Neural progenitor cell (in vitro differentiated cells): ENCODE results near the gene ARNT2. TPM values are rescaled to one million over a fixed set of nuclear protein-coding genes. Genes with fewer than 3 reads are reported as not detected.

Experiments
- DNase-seq: peaks from one replicate; pipeline ENCODE4 v3.0.0-alpha.2; 2016; ENCODE audit warnings: low spot score
- H2AFZ ChIP-seq: fragments of 200-600 bp; sonication (generic); replicated peaks from 2 replicates; pipeline ENCODE4 v1.6.1; 2016; ENCODE audit warnings: antibody characterized with exemption
- H3F3A ChIP-seq: fragments of 200-600 bp; sonication (generic); 2 replicates; pipeline ENCODE4 v1.6.1; 2016; ENCODE audit warnings: antibody characterized with exemption, low read depth
- H3K27ac ChIP-seq: fragments of 200-600 bp; sonication (generic); 2 replicates; pipeline ENCODE4 v1.5.1; 2016; ENCODE audit warnings: mild to moderate bottlenecking
- H3K27me3 ChIP-seq: fragments of 200-600 bp; sonication (generic); 2 replicates; pipeline ENCODE4 v1.6.1; 2016; ENCODE audit warnings: mild to moderate bottlenecking, moderate library complexity
- H3K36me3 ChIP-seq: fragments of 200-600 bp; sonication (generic); 2 replicates; pipeline ENCODE4 v1.5.1; 2016
- H3K4me1 ChIP-seq: fragments of 200-600 bp; sonication (generic); 2 replicates; pipeline ENCODE4 v1.6.1; 2016; ENCODE audit warnings: mixed run types
- H3K4me2 ChIP-seq: fragments of 200-600 bp; sonication (generic); 2 replicates; pipeline ENCODE4 v1.6.1; 2016
- H3K4me3 ChIP-seq: fragments of 200-600 bp; sonication (generic); 2 replicates; pipeline ENCODE4 v1.5.1; 2016
- H3K79me2 ChIP-seq: fragments of 200-600 bp; sonication (generic); 2 replicates; pipeline ENCODE4 v1.6.1; 2016; ENCODE audit warnings: low read depth
- H3K9ac ChIP-seq: fragments of 200-600 bp; sonication (generic); 2 replicates; pipeline ENCODE4 v1.6.1; 2016
- H3K9me3 ChIP-seq: fragments of 200-600 bp; sonication (generic); 2 replicates; pipeline ENCODE4 v1.5.1; 2016; ENCODE audit warnings: low read depth
- H4K20me1 ChIP-seq: fragments of 200-600 bp; sonication (generic); 2 replicates; pipeline ENCODE4 v1.6.1; 2016; ENCODE audit warnings: low read depth
- H3K27ac Mint-ChIP-seq: 3 replicates; pipeline ENCODE4 v1.8.0; 2021; ENCODE audit warnings: mixed read lengths
- H3K27me3 Mint-ChIP-seq: 2 replicates; pipeline ENCODE4 v1.8.0; 2022; ENCODE audit warnings: low read depth, mild to moderate bottlenecking, inconsistent platforms, moderate library complexity, mixed read lengths; ENCODE audit not compliant: insufficient read depth
- H3K36me3 Mint-ChIP-seq: 3 replicates; pipeline ENCODE4 v1.8.0; 2021; ENCODE audit warnings: mixed read lengths
- H3K4me1 Mint-ChIP-seq: 3 replicates; pipeline ENCODE4 v1.8.0; 2021; ENCODE audit warnings: mixed read lengths
- H3K4me3 Mint-ChIP-seq: 3 replicates; pipeline ENCODE4 v1.8.0; 2021; ENCODE audit warnings: mild to moderate bottlenecking, moderate library complexity, mixed read lengths
- H3K9me3 Mint-ChIP-seq: 3 replicates; pipeline ENCODE4 v1.8.0; 2020; ENCODE audit warnings: mixed read lengths
- EZH2 ChIP-seq: fragments of 200-600 bp; sonication (generic); IDR thresholded peaks from 2 replicates; pipeline ENCODE4 v1.6.1; 2017; ENCODE audit warnings: antibody characterized with exemption, mild to moderate bottlenecking, moderate library complexity
- EZH2phosphoT487 ChIP-seq: fragments of 200-600 bp; sonication (generic); IDR thresholded peaks from 2 replicates; pipeline ENCODE4 v1.6.1; 2017; ENCODE audit warnings: antibody characterized with exemption
- total RNA-seq: library from RNA; depleted of rRNA; stranded (reverse); fragments of >200 nt; gene quantifications from 2 replicates; pipeline ENCODE4 v1.2.3, GENCODE V29; 2015; ENCODE audit warnings: low replicate concordance
- TF ChIP-seq, protein P1 (sequence below): fragments of 200-600 bp; sonication (generic); IDR thresholded peaks from 2 replicates; pipeline ENCODE4 v1.5.1; 2017; ENCODE audit warnings: antibody characterized with exemption, mild to moderate bottlenecking

ARNT2 gene
- total RNA-seq, 1 donor from 2014 or later: 15.7 TPM

DNA sequence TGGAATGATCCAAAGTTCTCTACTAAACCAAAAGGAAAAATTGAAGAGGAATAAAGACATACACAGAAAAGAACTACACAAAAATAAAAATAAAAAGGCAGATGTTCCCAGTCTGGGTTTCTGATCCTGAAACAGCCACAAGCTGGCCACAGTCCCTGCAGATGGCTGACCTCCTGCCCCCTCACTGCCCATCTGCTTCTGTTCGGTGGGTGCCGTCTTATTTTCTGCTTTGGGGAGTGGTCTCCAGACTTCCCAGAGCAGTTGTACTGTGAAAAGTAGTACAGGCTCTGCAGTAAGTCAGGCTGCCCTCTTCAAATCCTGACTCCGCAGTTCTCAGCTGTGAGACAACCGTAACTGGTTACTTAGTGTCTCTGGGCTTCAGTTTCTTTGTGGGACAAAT, 94.5 kb downstream of the ARNT2 start:
- no peaks in the 10 kb centered on the region for H3K27me3 Mint-ChIP-seq
- H3K4me1 ChIP-seq: peaks cover 29% of the 10 kb centered on the region
- no peaks in the 10 kb centered on the region for H3K27me3 ChIP-seq
- TF ChIP-seq, protein P1, sequence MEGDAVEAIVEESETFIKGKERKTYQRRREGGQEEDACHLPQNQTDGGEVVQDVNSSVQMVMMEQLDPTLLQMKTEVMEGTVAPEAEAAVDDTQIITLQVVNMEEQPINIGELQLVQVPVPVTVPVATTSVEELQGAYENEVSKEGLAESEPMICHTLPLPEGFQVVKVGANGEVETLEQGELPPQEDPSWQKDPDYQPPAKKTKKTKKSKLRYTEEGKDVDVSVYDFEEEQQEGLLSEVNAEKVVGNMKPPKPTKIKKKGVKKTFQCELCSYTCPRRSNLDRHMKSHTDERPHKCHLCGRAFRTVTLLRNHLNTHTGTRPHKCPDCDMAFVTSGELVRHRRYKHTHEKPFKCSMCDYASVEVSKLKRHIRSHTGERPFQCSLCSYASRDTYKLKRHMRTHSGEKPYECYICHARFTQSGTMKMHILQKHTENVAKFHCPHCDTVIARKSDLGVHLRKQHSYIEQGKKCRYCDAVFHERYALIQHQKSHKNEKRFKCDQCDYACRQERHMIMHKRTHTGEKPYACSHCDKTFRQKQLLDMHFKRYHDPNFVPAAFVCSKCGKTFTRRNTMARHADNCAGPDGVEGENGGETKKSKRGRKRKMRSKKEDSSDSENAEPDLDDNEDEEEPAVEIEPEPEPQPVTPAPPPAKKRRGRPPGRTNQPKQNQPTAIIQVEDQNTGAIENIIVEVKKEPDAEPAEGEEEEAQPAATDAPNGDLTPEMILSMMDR: no peak
- TF ChIP-seq EZH2 (no peak), EZH2phosphoT487 (no peak)
- no peaks in the 10 kb centered on the region for H3K36me3 ChIP-seq
- no peak overlapping the region for H3K4me3 ChIP-seq
- H3K4me3 Mint-ChIP-seq: no peak overlapping the region
- no peaks in the 10 kb centered on the region for H3K79me2 ChIP-seq
- no peaks in the 10 kb centered on the region for H3K9me3 ChIP-seq
- peaks cover 22% of the 10 kb centered on the region for H3K4me1 Mint-ChIP-seq
- peak overlapping the region; percentile 34 for H3K27ac Mint-ChIP-seq
- no peaks in the 10 kb centered on the region for H4K20me1 ChIP-seq
- DNase-seq: no peak
- no peak overlapping the region for H3K27ac ChIP-seq
- no peak overlapping the region for H3K9ac ChIP-seq
- no peaks in the 10 kb centered on the region for H3K9me3 Mint-ChIP-seq
- H3K4me2 ChIP-seq: no peak overlapping the region
- H3K36me3 Mint-ChIP-seq: peaks cover 10% of the 10 kb centered on the region
- H3F3A ChIP-seq: peaks cover 7% of the 10 kb centered on the region
- H2AFZ ChIP-seq: no peak overlapping the region

DNA sequence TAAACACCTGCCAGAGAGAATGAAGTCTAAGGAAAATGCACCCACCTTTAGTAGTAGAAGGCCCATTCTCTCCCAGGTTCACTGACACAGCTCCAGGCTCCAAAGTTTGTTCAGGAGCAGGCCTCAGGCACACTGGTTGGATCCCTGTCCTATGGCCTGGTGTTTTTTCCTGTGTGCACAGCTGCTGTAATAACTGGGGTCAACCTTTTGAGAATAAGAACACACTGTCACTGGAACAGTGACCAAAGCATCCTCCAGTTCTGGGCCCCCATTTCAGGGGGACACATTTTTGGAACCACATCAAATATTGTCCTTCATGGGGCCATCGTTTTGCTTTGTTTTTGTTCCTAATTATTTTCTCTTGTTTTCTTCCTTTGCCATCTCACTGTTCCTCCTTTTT, 95.8 kb downstream of the ARNT2 start:
- H3F3A ChIP-seq: peaks cover 2% of the 10 kb centered on the region
- H3K9ac ChIP-seq: no peak overlapping the region
- H3K4me1 ChIP-seq: peaks cover 18% of the 10 kb centered on the region
- no peaks in the 10 kb centered on the region for H4K20me1 ChIP-seq
- no peaks in the 10 kb centered on the region for H3K27me3 Mint-ChIP-seq
- H3K36me3 ChIP-seq: no peaks in the 10 kb centered on the region
- H3K9me3 ChIP-seq: no peaks in the 10 kb centered on the region
- DNase-seq: no peak
- no peak overlapping the region for H3K4me3 ChIP-seq
- H3K9me3 Mint-ChIP-seq: no peaks in the 10 kb centered on the region
- H3K36me3 Mint-ChIP-seq: peaks cover 13% of the 10 kb centered on the region
- peaks cover 8% of the 10 kb centered on the region for H3K4me1 Mint-ChIP-seq
- H3K27ac ChIP-seq: no peak overlapping the region
- H3K27me3 ChIP-seq: no peaks in the 10 kb centered on the region
- H3K27ac Mint-ChIP-seq: no peak overlapping the region
- H3K79me2 ChIP-seq: no peaks in the 10 kb centered on the region
- no peak overlapping the region for H3K4me2 ChIP-seq
- H2AFZ ChIP-seq: no peak overlapping the region
- TF ChIP-seq EZH2: no peak
- TF ChIP-seq EZH2phosphoT487: no peak
- TF ChIP-seq, protein P1: no peak
- no peak overlapping the region for H3K4me3 Mint-ChIP-seq

DNA sequence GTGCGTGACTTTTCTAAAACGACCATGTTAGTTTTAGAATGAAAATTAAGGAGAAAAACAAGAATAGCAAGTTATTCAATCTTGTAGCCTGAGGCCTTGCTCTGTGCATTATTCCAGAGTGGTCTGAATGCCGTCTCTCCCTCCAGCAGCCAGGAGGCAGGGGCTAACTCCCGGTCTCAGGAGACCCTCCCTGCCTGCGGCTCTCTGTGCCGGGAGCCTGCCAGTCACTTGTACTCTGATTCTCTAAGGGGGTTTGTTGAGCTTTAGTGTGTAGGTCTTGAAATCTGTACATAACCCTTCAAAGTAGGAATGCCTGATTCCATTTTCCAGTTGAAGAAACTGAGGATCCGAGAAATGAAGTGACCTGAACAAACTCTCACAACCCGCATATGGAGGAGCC, 97.3 kb downstream of the ARNT2 start:
- Histone ChIP-seq H3K9me3 (no peaks in the 10 kb centered on the region), H3K4me1 (peaks cover 14% of the 10 kb centered on the region), H3K4me3 (no peak overlapping the region), H3K27ac (no peak overlapping the region), H3K4me2 (no peak overlapping the region), H3K79me2 (no peaks in the 10 kb centered on the region), H2AFZ (no peak overlapping the region), H3K27me3 (no peaks in the 10 kb centered on the region), H3F3A (no peaks in the 10 kb centered on the region), H3K36me3 (no peaks in the 10 kb centered on the region), H4K20me1 (no peaks in the 10 kb centered on the region), H3K9ac (no peak overlapping the region)
- no peak overlapping the region for H3K4me3 Mint-ChIP-seq
- no peak for DNase-seq
- TF ChIP-seq, protein P1: no peak
- TF ChIP-seq EZH2 (no peak), EZH2phosphoT487 (no peak)
- no peaks in the 10 kb centered on the region for H3K27me3 Mint-ChIP-seq
- H3K9me3 Mint-ChIP-seq: no peaks in the 10 kb centered on the region
- H3K4me1 Mint-ChIP-seq: peaks cover 2% of the 10 kb centered on the region
- no peak overlapping the region for H3K27ac Mint-ChIP-seq
- H3K36me3 Mint-ChIP-seq: peaks cover 13% of the 10 kb centered on the region
